ENCODE measurements around the gene EFNA5.
A peak's percentile ranks its signal among the peaks of the same experiment; 100 is the strongest.

The EFNA5 gene

DNA sequence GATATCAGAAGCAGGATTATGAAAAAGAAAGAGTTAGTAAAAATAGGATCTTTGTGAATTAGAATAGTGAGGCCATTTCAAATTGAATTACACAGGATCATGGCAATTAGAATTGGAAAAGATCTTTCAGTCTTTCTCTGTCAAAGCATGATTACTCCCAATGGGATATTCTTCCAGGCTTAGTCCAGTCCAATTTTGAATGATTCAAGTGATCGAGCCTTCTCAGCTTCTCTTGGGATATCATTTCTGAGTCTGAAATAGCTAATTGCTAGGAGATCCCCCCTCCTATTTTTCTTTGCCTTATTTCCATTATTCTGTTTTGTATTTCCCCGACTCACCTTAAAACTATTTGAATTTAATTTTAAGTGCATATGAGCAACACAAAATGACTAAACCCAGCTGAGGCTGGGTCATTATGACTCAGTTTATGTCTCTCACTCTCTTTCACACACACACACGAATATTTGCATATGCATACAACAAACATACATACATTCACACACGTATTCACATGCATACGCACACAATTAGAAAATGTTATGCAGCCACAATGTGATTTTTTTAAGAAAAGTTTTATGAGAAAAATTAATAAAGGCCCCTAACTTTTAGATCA lies 34.8 kb upstream of the EFNA5 start:
- TF ChIP-seq, protein P1, sequence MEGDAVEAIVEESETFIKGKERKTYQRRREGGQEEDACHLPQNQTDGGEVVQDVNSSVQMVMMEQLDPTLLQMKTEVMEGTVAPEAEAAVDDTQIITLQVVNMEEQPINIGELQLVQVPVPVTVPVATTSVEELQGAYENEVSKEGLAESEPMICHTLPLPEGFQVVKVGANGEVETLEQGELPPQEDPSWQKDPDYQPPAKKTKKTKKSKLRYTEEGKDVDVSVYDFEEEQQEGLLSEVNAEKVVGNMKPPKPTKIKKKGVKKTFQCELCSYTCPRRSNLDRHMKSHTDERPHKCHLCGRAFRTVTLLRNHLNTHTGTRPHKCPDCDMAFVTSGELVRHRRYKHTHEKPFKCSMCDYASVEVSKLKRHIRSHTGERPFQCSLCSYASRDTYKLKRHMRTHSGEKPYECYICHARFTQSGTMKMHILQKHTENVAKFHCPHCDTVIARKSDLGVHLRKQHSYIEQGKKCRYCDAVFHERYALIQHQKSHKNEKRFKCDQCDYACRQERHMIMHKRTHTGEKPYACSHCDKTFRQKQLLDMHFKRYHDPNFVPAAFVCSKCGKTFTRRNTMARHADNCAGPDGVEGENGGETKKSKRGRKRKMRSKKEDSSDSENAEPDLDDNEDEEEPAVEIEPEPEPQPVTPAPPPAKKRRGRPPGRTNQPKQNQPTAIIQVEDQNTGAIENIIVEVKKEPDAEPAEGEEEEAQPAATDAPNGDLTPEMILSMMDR (IDR thresholded peaks at IDR 0.05; ENCODE audit: low read depth, low read length), result no peak
- peak overlapping the region; percentile 41 for H3K27ac ChIP-seq

DNA sequence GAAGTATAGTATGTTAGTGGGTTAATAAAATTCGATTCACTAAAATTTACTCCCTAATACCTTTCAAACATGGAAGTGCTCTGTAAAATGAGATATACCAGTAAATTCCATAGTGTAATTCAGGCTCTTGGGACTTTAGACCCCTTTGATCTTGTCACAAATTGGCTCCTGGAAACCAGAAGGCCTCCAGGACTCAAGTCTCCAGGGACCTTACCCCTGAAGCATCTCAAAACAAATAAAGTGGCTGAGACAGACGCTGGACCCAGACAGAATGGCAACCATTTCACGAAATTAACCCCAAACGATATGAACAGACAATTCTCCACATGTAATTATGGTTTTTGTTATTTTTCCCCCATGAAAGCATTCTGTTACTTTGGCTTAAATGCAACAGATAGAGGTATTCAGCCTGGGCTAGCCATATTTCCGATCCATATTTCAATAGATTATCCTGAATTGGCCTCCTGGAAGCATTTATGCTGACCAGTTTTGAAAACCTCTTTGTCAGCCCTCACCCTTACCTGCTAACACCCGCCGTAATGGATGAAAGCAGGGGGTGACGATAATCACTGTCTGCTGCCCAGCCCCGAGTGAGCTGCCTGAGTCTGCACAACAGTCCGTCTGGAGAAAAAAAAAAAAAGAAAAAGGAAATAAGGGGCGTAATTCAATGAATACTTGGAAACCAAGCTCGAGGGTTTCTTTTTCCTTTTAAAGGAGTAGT lies 34.1 kb upstream of the EFNA5 start:
- H3K36me3 ChIP-seq, result no peaks in the 10 kb centered on the region
- TF ChIP-seq, protein P1 (IDR thresholded peaks at IDR 0.05; ENCODE audit: low read depth, low read length), result no peak
- peak overlapping the region; percentile 41 for H3K27ac ChIP-seq
- H3K9me3 ChIP-seq (ENCODE audit: severe bottlenecking), result no peaks in the 10 kb centered on the region
- H3K27me3 ChIP-seq (ENCODE audit: insufficient read depth, low read depth, severe bottlenecking), result no peaks in the 10 kb centered on the region
- H3K4me3 ChIP-seq (ENCODE audit: low read depth, low read length), result peak overlapping the region; percentile 21
- DNase-seq, result peak; percentile 39

More for the DNA sequence above, 34.8 kb upstream of the EFNA5 start:
- Histone ChIP-seq H3K4me3 (ENCODE audit: low read depth, low read length) (peak overlapping the region; percentile 21), H3K27me3 (ENCODE audit: insufficient read depth, low read depth, severe bottlenecking) (no peaks in the 10 kb centered on the region), H3K9me3 (ENCODE audit: severe bottlenecking) (no peaks in the 10 kb centered on the region), H3K36me3 (no peaks in the 10 kb centered on the region)
- no peak for DNase-seq

DNA sequence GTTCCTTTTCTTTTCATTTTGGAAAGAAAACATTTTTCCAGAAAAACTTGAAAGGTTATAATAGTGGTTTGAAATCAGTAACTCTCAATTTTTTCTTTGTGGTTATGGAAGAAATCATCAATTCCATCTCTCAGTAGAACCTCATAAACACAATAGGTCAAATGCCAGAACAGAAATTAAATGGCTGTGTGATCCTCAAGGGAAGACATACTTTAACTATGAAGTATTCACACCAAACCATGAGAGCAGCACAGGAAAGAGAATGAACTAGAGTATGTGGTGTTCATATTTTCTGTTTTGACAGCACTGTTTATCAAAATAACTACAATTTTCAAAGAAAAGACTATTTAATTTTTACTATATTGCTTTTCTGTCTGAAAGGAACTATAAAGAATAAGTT lies 29.7 kb upstream of the EFNA5 start:
- TF ChIP-seq, protein P1 (IDR thresholded peaks at IDR 0.05; ENCODE audit: low read depth, low read length), result no peak
- H3K9me3 ChIP-seq (ENCODE audit: severe bottlenecking), result no peaks in the 10 kb centered on the region
- DNase-seq, result no peak
- no peak overlapping the region for H3K27ac ChIP-seq
- H3K4me3 ChIP-seq (ENCODE audit: low read depth, low read length), result no peak overlapping the region
- no peaks in the 10 kb centered on the region for H3K36me3 ChIP-seq
- no peaks in the 10 kb centered on the region for H3K27me3 ChIP-seq (ENCODE audit: insufficient read depth, low read depth, severe bottlenecking)

DNA sequence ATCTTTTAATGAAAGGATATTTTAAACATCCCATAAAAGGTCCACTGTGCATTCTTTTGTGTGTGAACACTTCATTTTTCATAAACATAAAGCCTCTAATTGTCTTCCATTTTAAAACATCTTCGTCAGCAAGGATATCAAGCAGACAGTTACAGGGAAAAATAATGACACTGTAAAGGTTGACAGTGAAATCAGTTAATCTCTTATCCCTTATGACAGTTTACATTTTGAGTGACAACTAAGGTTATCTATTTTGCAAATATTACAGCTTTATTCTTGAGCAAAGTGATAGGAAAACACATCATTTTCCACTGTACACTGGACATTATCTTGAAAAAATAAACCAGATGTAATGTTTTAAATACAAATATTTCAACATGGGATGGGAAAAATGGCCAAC lies 28.7 kb upstream of the EFNA5 start:
- no peak for DNase-seq
- TF ChIP-seq, protein P1 (IDR thresholded peaks at IDR 0.05; ENCODE audit: low read depth, low read length), result no peak
- no peak overlapping the region for H3K27ac ChIP-seq
- no peaks in the 10 kb centered on the region for H3K27me3 ChIP-seq (ENCODE audit: insufficient read depth, low read depth, severe bottlenecking)
- H3K36me3 ChIP-seq, result no peaks in the 10 kb centered on the region
- no peaks in the 10 kb centered on the region for H3K9me3 ChIP-seq (ENCODE audit: severe bottlenecking)
- H3K4me3 ChIP-seq (ENCODE audit: low read depth, low read length), result no peak overlapping the region

DNA sequence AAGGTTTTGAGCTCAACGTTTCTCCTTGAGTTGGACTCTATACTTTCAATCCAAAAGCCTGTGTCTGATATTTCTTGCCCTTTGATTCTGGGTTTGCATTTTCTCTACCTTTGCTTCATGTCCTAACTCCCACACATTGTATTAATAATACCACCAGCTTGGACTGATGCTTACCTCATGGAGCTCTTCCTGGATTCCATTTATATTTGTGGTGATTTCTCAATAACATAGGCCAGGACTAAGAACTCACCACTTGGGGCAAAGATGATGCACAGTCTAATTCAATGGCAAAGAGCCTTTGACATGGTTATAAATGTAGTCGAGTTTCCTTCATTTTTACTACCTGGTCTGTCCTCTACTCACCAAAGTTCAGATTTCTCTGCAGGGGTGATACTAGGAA lies 27.5 kb upstream of the EFNA5 start:
- no peak overlapping the region for H3K4me3 ChIP-seq (ENCODE audit: low read depth, low read length)
- TF ChIP-seq, protein P1 (IDR thresholded peaks at IDR 0.05; ENCODE audit: low read depth, low read length), result no peak
- no peak overlapping the region for H3K27ac ChIP-seq
- H3K36me3 ChIP-seq, result no peaks in the 10 kb centered on the region
- DNase-seq, result no peak
- no peaks in the 10 kb centered on the region for H3K9me3 ChIP-seq (ENCODE audit: severe bottlenecking)
- no peaks in the 10 kb centered on the region for H3K27me3 ChIP-seq (ENCODE audit: insufficient read depth, low read depth, severe bottlenecking)

Measured in WERI-Rb-1 (cell line).